T-helper 22 cell (primary cell): ENCODE results near the gene LKAAEAR1.

Experiments used
- DNase-seq: peaks from one replicate; pipeline ENCODE4 v3.0.0-alpha.2; 2020; ENCODE audit warnings: low read depth

The LKAAEAR1 gene

GRCh38 chr20:64078934-64079272 lies 5.3 kb downstream of the LKAAEAR1 start:
- DNase-seq = no peak

- peak; percentile 48 for DNase-seq
Observed at GRCh38 chr20:64077876-64078551, 6.2 kb downstream of the LKAAEAR1 start.

- DNase-seq = no peak
Observed at GRCh38 chr20:64077541-64077875, 6.7 kb downstream of the LKAAEAR1 start.

- DNase-seq = no peak
Observed at GRCh38 chr20:64077094-64077493, 7.1 kb downstream of the LKAAEAR1 start.

GRCh38 chr20:64076061-64076997 lies 7.9 kb downstream of the LKAAEAR1 start:
- DNase-seq = no peak

GRCh38 chr20:64075556-64075955 lies 8.6 kb downstream of the LKAAEAR1 start:
- no peak for DNase-seq

- no peak for DNase-seq
Observed at GRCh38 chr20:64074963-64075362, 9.2 kb downstream of the LKAAEAR1 start.

GRCh38 chr20:64074184-64074789 lies 9.9 kb downstream of the LKAAEAR1 start:
- DNase-seq = no peak

GRCh38 chr20:64073476-64074183 lies 10.6 kb downstream of the LKAAEAR1 start:
- DNase-seq = no peak

GRCh38 chr20:64072498-64073063 lies 11.6 kb downstream of the LKAAEAR1 start:
- no peak for DNase-seq

- DNase-seq = no peak
Observed at GRCh38 chr20:64071341-64072332, 12.6 kb downstream of the LKAAEAR1 start.

GRCh38 chr20:64070244-64070993 lies 13.8 kb downstream of the LKAAEAR1 start:
- no peak for DNase-seq

- DNase-seq = no peak
Observed at GRCh38 chr20:64069614-64070243, 14.5 kb downstream of the LKAAEAR1 start.

GRCh38 chr20:64069209-64069613 lies 15.0 kb downstream of the LKAAEAR1 start:
- DNase-seq = no peak

- DNase-seq = no peak
Observed at GRCh38 chr20:64068386-64069208, 15.6 kb downstream of the LKAAEAR1 start.

- no peak for DNase-seq
Observed at GRCh38 chr20:64067733-64068307, 16.4 kb downstream of the LKAAEAR1 start.

- no peak for DNase-seq
Observed at GRCh38 chr20:64067005-64067632, 17.1 kb downstream of the LKAAEAR1 start.

GRCh38 chr20:64065974-64066343 lies 18.2 kb downstream of the LKAAEAR1 start:
- peak; percentile 48 for DNase-seq
